ENCODE measurements around the gene EFNB1.

GRCh38 chrX:68822641-68823410 is 6.0 kb upstream of the EFNB1 start:
- TF ChIP-seq POLR2AphosphoS5 (IDR thresholded peaks at IDR 0.05; ENCODE audit: low read depth, low read length), result no peak
- TF ChIP-seq TAF1 (IDR thresholded peaks at IDR 0.05; ENCODE audit: borderline replicate concordance, low read depth, low read length), result no peak
- TF ChIP-seq POLR2A (IDR thresholded peaks at IDR 0.05; ENCODE audit: low read depth, low read length), result no peak
